ENCODE results near the gene KLHL18.
"Not testable (repeated sequence)": the region's sequence is repeated elsewhere in the genome, so short reads cannot be mapped to it uniquely, and the experiment has no call there.

The KLHL18 gene

GRCh38 chr3:47366833-47367232 lies 84.1 kb downstream of the KLHL18 start:
- DNase-seq = no peak

DNA sequence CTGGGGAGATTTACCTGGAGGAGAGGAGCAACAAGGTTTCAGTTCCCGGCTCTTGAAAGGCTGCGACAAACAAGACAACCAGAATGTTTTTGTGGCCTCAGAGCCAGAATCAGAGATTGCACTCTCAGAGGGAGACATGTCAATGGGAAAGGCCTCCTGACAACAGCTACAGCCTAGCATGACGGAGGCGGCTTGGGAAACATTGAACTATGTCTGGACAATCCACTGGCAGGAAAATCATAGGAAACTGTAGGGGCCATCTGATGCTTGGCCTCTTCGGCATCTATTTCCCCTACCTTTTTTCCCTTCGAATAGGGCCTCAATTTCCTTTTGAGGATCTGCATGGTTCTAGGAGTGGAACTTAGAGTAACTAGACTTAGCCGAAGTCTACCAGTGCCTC lies 84.9 kb downstream of the KLHL18 start:
- DNase-seq = no peak

DNA sequence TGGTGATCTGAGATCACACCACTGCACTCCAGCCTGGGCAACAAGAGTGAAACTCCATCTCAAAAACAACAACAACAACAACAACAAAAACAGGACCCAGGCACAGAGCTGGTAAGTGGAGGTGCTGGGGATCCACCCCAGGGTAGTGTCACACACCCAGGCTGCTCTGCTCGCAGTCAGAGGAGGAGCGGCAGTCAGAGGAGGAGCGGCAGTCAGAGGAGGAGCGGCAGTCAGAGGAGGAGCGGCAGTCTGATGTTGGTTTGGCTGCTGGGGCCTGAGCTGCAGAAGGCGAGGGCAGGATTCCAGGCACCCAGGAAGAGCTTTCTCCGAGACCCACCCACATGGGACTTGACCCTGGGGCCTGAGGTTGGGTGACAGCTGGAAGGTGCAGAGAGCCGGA lies 87.3 kb downstream of the KLHL18 start:
- not testable (repeated sequence) for DNase-seq

GRCh38 chr3:47370887-47371697 lies 88.3 kb downstream of the KLHL18 start:
- no peak for DNase-seq

DNA sequence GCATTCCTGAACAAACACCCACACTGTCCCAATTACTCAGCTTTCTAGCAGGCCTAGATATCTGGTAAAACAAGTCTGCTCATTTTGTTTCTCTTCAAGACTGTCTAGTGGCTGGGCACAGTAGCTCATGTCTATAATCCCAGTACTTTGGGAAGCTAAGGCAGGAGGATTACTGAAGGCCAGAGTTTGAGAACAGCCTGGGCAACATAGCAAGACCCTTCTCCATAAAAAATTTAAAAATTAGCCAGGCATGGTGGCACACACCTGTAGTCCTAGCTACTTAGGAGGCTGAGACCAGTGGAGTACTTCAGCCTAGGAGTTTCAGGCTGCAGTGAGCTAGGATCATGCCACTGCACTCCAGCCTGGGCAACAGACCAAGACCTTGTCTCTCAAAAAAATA lies 91.8 kb downstream of the KLHL18 start:
- no peak for DNase-seq

DNA sequence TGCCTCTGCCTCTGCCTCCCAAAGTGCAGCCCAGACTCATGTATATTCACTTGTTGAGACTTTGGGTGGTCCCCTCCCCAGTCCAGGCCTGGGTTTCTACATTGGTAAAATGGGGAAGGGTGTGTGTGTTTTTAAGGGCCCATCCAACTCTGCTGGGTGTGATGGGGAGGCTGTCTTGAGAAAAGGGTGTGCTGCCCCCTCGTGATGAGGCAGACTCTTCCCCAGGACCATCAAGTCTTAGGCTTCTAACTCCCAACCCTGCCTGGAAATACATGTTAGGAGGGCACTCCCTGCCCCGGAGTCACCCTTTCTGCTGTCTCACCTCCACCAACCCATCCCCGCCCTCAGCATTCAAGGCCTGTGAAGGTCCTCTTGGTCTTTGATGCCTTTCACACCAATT lies 93.6 kb downstream of the KLHL18 start:
- no peak for DNase-seq

DNA sequence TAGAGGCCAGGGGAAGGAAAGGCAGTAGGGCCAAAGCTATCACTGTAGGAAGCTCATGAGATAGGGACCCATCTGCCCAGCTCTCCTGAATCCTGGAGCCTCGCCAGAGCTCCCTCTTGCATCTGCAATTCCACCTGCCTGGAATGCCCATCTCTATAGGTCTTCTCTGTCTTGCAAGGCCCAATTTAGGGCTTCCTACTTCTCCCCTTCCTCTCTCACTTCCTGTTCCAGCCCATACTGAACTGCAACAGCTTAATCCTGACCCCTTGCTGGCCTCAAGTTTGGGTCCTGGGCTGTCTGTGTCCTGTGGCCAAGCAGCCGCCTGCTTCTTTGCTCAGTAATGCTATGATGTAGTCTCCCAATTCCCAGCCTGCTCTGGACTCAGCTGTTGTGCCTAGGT lies 94.4 kb downstream of the KLHL18 start:
- DNase-seq = no peak

GRCh38 chr3:47378869-47379268 lies 96.1 kb downstream of the KLHL18 start:
- DNase-seq = no peak

DNA sequence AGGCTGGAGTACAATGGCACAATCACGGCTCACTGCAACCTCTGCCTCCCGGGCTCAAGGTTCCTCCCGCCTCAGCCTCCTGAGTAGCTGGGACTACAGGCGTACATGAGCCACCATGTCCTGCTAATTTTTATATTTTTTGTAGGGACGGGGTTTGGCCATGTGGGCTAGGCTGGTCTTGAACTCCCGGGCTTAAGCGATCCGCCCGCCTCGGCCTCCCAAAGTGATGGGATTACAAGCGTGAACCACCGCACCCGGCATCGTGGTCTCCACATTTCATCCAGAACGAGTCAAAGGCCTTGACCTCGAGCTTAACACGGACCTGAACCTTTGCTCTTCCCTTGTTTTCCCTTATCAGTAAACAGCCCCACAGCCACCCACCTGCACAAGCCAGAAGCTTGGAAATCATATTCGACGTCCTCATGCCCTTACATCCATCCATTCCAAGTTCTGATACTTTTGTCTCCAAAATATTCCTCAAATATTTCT lies 96.7 kb downstream of the KLHL18 start:
- DNase-seq = no peak

- DNase-seq = no peak
Observed at GRCh38 chr3:47380026-47380600, 97.4 kb downstream of the KLHL18 start.

DNA sequence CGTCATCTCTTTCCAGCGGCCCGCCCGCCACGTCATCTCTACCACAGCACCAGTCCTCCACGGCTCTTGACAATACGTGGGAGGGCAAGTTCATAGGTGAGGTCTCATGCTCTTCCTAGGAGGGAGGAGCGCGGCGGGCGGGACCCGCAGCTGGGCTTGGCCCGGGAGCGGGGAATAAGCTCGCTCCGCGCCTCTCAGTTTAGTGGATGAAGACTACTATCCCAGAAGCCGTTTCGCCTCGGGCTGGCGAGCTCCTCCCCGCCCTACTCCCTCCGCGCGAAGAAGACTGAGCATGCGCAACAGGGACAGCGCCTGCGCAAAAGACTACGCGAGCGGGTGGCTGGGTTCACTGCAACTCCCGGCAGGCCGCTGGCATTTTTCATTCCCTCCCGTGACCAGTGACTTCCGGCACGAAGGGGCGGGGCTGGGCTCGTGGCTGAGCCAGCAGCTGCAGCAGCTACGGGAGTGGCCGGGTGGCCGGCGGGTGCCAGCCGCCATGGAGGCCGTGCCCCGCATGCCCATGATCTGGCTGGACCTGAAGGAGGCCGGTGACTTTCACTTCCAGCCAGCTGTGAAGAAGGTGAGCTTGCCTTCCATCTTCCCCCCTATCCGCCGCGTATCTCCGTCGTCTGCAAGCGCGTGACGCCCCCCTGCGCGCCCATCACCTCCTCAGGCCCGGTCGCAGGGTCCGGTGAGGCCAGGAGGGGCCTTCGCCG lies 98.0 kb downstream of the KLHL18 start, which contains the start of gene PTPN23:
Gene PTPN23 (plus strand): TSS at position 421 of the 716 bp plus-strand sequence. CDS start 76 bp downstream, at position 497.
- peak; percentile 95 for DNase-seq

DNA sequence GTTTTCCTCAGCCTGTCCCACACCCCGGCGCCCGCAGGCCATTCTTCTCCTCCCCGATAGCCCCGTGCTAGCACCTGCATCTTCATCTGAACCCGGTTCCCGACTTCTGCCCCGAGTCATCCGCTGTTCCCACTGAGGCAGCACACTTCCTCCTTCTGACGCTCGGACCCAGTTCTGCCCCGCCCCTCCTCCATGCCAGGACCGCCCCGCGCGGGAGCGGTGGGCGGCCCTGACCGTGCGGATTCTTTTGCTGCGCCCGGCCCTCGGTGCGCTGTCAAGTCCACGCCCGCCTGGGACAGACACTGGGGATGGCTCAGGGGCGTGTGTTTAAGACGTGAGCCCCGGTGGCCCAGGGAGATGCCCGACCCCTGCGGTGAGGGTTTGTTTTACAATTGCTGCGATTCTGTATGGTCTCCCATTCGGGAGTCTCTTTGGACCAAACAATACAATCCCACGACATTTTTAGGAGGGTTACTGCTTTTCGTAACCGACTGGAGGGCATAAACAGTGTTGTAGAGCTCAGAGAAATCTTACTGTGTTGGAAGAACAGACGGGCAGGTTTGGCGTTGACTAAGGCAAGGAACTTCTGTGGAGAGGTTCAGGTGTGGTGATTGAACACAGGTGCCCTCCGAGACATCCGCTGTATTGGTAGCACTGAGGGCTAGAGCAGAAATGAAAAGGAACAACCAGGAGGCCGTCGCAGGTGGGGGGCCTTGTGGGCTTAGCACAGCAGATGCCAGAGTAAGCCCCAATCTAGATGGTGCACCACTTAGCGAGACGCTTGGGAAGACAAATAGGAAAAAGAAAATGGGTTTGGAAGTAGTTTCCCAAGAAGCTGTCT lies 98.8 kb downstream of the KLHL18 start:
- DNase-seq = peak; percentile 43

DNA sequence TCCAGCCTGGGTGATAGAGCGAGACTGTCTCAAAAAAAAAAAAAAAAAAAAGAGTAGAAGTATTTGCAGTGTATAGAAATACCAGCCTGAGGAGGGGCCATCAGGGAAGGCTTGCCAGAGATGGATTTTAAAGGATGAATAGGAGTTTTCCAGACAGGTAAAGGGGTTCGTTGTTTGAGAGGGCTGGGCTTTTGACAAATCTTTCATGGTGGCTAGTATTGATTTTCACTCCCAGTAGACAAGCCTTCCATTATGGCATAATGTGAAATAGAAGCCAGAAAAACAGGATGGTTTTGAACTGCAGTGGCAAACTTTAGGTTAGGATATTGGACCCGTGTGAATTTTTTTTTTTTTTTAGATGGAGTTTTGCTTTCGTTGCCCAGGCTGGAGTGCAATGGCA lies 101.7 kb downstream of the KLHL18 start:
- no peak for DNase-seq

- DNase-seq = no peak
Observed at GRCh38 chr3:47385007-47385406, 102.3 kb downstream of the KLHL18 start.

DNA sequence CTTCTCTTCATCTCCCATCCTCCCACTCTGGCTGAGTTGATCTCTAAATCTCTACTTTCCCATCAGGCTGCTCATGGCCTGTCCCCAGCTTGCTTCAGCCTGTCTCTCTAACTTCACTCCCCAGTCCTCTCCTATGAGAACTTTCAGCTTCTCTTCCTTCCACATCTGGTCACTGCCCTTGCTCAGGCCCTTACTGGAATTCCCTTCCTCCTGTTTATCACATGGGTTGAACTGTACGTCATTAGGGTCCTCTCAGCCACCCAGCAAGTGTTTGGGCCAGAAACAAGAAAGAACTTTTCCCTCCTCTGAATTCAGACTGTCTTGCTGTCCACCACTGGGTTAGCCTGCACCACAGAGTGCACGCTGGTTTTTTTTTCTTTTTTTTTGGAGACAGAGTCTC lies 103.1 kb downstream of the KLHL18 start:
- DNase-seq = no peak

- DNase-seq = no peak
Observed at GRCh38 chr3:47392933-47393332, 110.2 kb downstream of the KLHL18 start.

GRCh38 chr3:47394140-47394870 lies 111.6 kb downstream of the KLHL18 start:
- no peak for DNase-seq

DNA sequence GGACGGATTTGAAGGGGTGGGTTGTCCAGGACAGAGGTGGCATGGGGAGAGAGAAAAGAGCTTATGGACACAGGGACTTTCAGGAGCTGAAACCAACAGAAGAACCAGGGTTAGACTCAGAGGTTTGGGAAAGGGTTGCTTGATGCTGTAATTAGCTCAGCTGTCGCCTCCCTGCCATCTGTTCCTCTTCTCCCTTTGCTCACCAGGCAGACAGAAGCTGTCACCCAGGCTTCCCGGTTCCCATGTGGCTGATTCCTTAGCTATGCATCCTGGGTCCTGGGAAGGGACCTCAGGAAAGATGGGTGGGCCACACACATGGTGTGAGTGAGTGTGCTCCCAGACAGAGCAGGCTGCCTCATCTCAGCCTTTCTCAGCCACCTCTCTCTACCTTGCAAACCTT lies 112.1 kb downstream of the KLHL18 start:
- DNase-seq = peak; percentile 52

Data from DMS 273 treated with DMSO at 0.1 percent for 48 hours (cell line).